Measurements from ENCODE around the gene TENM3.

Gene TENM3

DNA sequence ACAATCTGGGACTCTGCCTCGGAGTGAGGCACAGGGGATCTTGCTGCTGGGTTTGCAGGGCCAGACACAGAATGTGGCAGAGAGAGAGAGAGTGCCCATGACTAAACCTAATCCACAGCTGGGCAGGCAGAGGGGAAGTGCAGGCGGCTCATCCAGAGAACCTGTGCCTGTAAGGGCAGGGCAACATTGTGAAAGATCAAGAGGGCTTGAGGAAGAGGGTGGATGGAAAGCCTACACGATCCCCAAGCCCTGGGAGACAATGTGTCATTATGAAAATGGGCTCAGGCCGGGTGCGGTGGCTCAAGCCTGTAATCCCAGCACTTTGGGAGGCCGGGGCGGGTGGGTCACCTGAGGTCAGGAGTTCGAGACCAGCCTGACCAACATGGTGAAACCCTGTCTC, 40.6 kb upstream of the TENM3 start:
- Histone ChIP-seq H4K20me1 (ENCODE audit: control insufficient read depth, insufficient read depth, low read depth, low read length) (no peaks in the 10 kb centered on the region), H3F3A (ENCODE audit: control insufficient read depth, insufficient read depth) (no peaks in the 10 kb centered on the region), H3K79me2 (ENCODE audit: control insufficient read depth, low read length) (no peaks in the 10 kb centered on the region), H3K4me1 (ENCODE audit: control insufficient read depth, low read length) (no peaks in the 10 kb centered on the region), H3K9me3 (ENCODE audit: control insufficient read depth, insufficient read depth, low read length) (no peaks in the 10 kb centered on the region), H3K9me2 (replicated peaks; ENCODE audit: control insufficient read depth, low read length) (no peaks in the 10 kb centered on the region), H3K36me3 (ENCODE audit: control insufficient read depth, low read length) (no peaks in the 10 kb centered on the region), H3K27ac (ENCODE audit: low read depth, low read length) (no peak overlapping the region), H3K4me3 (ENCODE audit: low read length) (no peak overlapping the region), H3K27me3 (ENCODE audit: control insufficient read depth, low read length) (no peaks in the 10 kb centered on the region), H3K4me2 (ENCODE audit: low read length) (no peak overlapping the region)
- no peak for TF ChIP-seq EZH2phosphoT487 (IDR thresholded peaks at IDR 0.05; ENCODE audit: borderline replicate concordance, low read length)
- TF ChIP-seq, protein P1, sequence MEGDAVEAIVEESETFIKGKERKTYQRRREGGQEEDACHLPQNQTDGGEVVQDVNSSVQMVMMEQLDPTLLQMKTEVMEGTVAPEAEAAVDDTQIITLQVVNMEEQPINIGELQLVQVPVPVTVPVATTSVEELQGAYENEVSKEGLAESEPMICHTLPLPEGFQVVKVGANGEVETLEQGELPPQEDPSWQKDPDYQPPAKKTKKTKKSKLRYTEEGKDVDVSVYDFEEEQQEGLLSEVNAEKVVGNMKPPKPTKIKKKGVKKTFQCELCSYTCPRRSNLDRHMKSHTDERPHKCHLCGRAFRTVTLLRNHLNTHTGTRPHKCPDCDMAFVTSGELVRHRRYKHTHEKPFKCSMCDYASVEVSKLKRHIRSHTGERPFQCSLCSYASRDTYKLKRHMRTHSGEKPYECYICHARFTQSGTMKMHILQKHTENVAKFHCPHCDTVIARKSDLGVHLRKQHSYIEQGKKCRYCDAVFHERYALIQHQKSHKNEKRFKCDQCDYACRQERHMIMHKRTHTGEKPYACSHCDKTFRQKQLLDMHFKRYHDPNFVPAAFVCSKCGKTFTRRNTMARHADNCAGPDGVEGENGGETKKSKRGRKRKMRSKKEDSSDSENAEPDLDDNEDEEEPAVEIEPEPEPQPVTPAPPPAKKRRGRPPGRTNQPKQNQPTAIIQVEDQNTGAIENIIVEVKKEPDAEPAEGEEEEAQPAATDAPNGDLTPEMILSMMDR (IDR thresholded peaks at IDR 0.05; ENCODE audit: low read depth, low read length, poor library complexity, severe bottlenecking): no peak

DNA sequence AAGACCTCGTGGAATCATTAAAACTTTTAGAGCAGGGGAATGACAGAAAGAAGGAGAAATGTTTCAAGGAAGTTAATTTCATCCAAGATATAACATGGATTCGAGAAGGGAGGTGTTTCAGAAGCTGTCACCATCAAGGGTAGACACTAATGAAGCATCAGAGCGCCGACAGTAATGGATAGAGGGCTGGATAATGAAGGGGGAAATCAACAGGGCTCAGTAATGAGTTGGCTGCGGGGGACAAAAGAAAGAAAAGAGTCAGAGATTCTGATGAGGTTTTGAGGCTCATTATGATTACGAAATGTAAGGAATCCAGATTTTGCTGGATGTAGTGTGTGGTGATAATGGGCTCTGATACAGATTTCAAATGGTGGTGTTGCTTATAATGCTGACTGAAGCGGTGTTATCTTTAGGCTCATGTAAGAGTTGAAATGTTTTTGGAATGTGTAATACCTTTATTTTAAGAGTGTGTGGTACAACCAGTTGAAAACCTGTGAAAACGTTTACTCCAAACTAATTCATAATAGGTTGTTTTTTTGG, 39.3 kb upstream of the TENM3 start:
- no peaks in the 10 kb centered on the region for H3K9me2 ChIP-seq (replicated peaks; ENCODE audit: control insufficient read depth, low read length)
- H3K36me3 ChIP-seq (ENCODE audit: control insufficient read depth, low read length): no peaks in the 10 kb centered on the region
- H4K20me1 ChIP-seq (ENCODE audit: control insufficient read depth, insufficient read depth, low read depth, low read length): no peaks in the 10 kb centered on the region
- H3F3A ChIP-seq (ENCODE audit: control insufficient read depth, insufficient read depth): no peaks in the 10 kb centered on the region
- no peak overlapping the region for H3K27ac ChIP-seq (ENCODE audit: low read depth, low read length)
- no peaks in the 10 kb centered on the region for H3K4me1 ChIP-seq (ENCODE audit: control insufficient read depth, low read length)
- H3K79me2 ChIP-seq (ENCODE audit: control insufficient read depth, low read length): no peaks in the 10 kb centered on the region
- H3K4me3 ChIP-seq (ENCODE audit: low read length): no peak overlapping the region
- no peak for TF ChIP-seq EZH2phosphoT487 (IDR thresholded peaks at IDR 0.05; ENCODE audit: borderline replicate concordance, low read length)
- TF ChIP-seq, protein P1 (IDR thresholded peaks at IDR 0.05; ENCODE audit: low read depth, low read length, poor library complexity, severe bottlenecking): no peak
- no peaks in the 10 kb centered on the region for H3K9me3 ChIP-seq (ENCODE audit: control insufficient read depth, insufficient read depth, low read length)
- H3K27me3 ChIP-seq (ENCODE audit: control insufficient read depth, low read length): no peaks in the 10 kb centered on the region
- no peak overlapping the region for H3K4me2 ChIP-seq (ENCODE audit: low read length)

GRCh38 chr4:182205306-182205705, 37.9 kb upstream of the TENM3 start:
- no peaks in the 10 kb centered on the region for H4K20me1 ChIP-seq (ENCODE audit: control insufficient read depth, insufficient read depth, low read depth, low read length)
- no peak for TF ChIP-seq EZH2phosphoT487 (IDR thresholded peaks at IDR 0.05; ENCODE audit: borderline replicate concordance, low read length)
- TF ChIP-seq, protein P1 (IDR thresholded peaks at IDR 0.05; ENCODE audit: low read depth, low read length, poor library complexity, severe bottlenecking): no peak
- no peak overlapping the region for H3K27ac ChIP-seq (ENCODE audit: low read depth, low read length)
- H3K9me3 ChIP-seq (ENCODE audit: control insufficient read depth, insufficient read depth, low read length): no peaks in the 10 kb centered on the region
- no peaks in the 10 kb centered on the region for H3K27me3 ChIP-seq (ENCODE audit: control insufficient read depth, low read length)
- H3F3A ChIP-seq (ENCODE audit: control insufficient read depth, insufficient read depth): no peaks in the 10 kb centered on the region
- H3K36me3 ChIP-seq (ENCODE audit: control insufficient read depth, low read length): no peaks in the 10 kb centered on the region
- no peaks in the 10 kb centered on the region for H3K4me1 ChIP-seq (ENCODE audit: control insufficient read depth, low read length)
- H3K4me2 ChIP-seq (ENCODE audit: low read length): no peak overlapping the region
- H3K79me2 ChIP-seq (ENCODE audit: control insufficient read depth, low read length): no peaks in the 10 kb centered on the region
- no peak overlapping the region for H3K4me3 ChIP-seq (ENCODE audit: low read length)
- no peaks in the 10 kb centered on the region for H3K9me2 ChIP-seq (replicated peaks; ENCODE audit: control insufficient read depth, low read length)
